HEK293 (cell line): Measurements from ENCODE around the gene PJA2.

Experiments
- CTCF ChIA-PET: fragments of 350-600 bp; formaldehyde crosslinking; extraction: SDS; loops from one replicate; lab custom pipeline; 2021; ENCODE audit warnings: antibody characterized with exemption; lab: Yijun Ruan, JAX
- POLR2A ChIA-PET: fragments of 300-600 bp; formaldehyde crosslinking; extraction: SDS; loops from one replicate; lab custom pipeline; 2020; ENCODE audit warnings: antibody characterized with exemption, inconsistent platforms; lab: Yijun Ruan, JAX
- H3K27ac ChIP-seq: fragments of 200-500 bp; sonication (Bioruptor generic); 2 replicates; pipeline ENCODE4 v1.5.1; 2014; ENCODE audit warnings: low read depth, low read length, control low read depth, inconsistent platforms; ENCODE audit errors: extremely low read depth
- H3K36me3 ChIP-seq, 2 experiments: fragments of 200-500 bp in 1 of 2; sonication (Bioruptor generic) in 1 of 2; 1 replicate in 1 of 2; 2 replicates in 1 of 2; pipeline ENCODE4 v1.5.1; 2014 to 2017; ENCODE audit warnings: inconsistent platforms in 2 of 2, low read length in 2 of 2; ENCODE audit not compliant: control insufficient read depth in 2 of 2, insufficient read depth in 1 of 2
- H3K4me1 ChIP-seq: fragments of 200-500 bp; sonication (Bioruptor generic); 2 replicates; pipeline ENCODE4 v1.5.1; 2014; ENCODE audit warnings: mild to moderate bottlenecking, low read length, inconsistent platforms; ENCODE audit not compliant: control insufficient read depth, insufficient read depth
- H3K4me3 ChIP-seq: 2 replicates; pipeline ENCODE4 v1.5.1; 2011; ENCODE audit warnings: low read depth, mild to moderate bottlenecking, control low read depth, low read length, moderate library complexity
- H3K9me3 ChIP-seq: fragments of 200-500 bp; sonication (Bioruptor generic); 2 replicates; pipeline ENCODE4 v1.5.1; 2014; ENCODE audit warnings: low read depth, low read length, inconsistent platforms; ENCODE audit not compliant: control insufficient read depth, insufficient read depth
- GLI4 ChIP-seq: fragments of 450-650 bp; formaldehyde crosslinking; IDR thresholded peaks from 2 replicates; pipeline ENCODE4 v1.5.1; 2016; ENCODE audit warnings: missing biosample characterization, missing genetic modification characterization
- GLIS2 ChIP-seq: fragments of 450-650 bp; formaldehyde crosslinking; IDR thresholded peaks from 2 replicates; pipeline ENCODE4 v1.5.1; 2016; ENCODE audit warnings: missing biosample characterization, missing genetic modification characterization
- HOXC10 ChIP-seq: sonication (generic); formaldehyde crosslinking; IDR thresholded peaks from 2 replicates; pipeline ENCODE4 v1.8.1; 2023; ENCODE audit warnings: mild to moderate bottlenecking, missing genetic modification reagents
- INSM2 ChIP-seq: fragments of 450-650 bp; formaldehyde crosslinking; IDR thresholded peaks from 2 replicates; pipeline ENCODE4 v1.5.1; 2016; ENCODE audit warnings: missing biosample characterization, missing genetic modification characterization
- MEIS1 ChIP-seq: sonication (generic); formaldehyde crosslinking; IDR thresholded peaks from 2 replicates; pipeline ENCODE4 v1.8.1; 2022; ENCODE audit warnings: missing genetic modification reagents, mild to moderate bottlenecking, borderline replicate concordance
- MYNN ChIP-seq: fragments of 450-650 bp; formaldehyde crosslinking; IDR thresholded peaks from 2 replicates; pipeline ENCODE4 v1.5.1; 2016; ENCODE audit warnings: missing biosample characterization, missing genetic modification characterization, borderline replicate concordance
- MZF1 ChIP-seq: fragments of 450-650 bp; formaldehyde crosslinking; IDR thresholded peaks from 2 replicates; pipeline ENCODE4 v1.5.1; 2017; ENCODE audit warnings: missing biosample characterization, missing genetic modification characterization, borderline replicate concordance
- RBAK ChIP-seq: fragments of 450-650 bp; formaldehyde crosslinking; IDR thresholded peaks from 2 replicates; pipeline ENCODE4 v1.5.1; 2016; ENCODE audit warnings: missing biosample characterization, missing genetic modification characterization
- ZBTB17 ChIP-seq: fragments of 450-650 bp; formaldehyde crosslinking; IDR thresholded peaks from 2 replicates; pipeline ENCODE4 v1.5.1; 2016; ENCODE audit warnings: missing biosample characterization, missing genetic modification characterization
- ZBTB48 ChIP-seq: fragments of 450-650 bp; formaldehyde crosslinking; IDR thresholded peaks from 2 replicates; pipeline ENCODE4 v1.5.1; 2016; ENCODE audit warnings: missing biosample characterization, missing genetic modification characterization
- ZFP3 ChIP-seq: fragments of 450-650 bp; formaldehyde crosslinking; IDR thresholded peaks from 2 replicates; pipeline ENCODE4 v1.5.1; 2016; ENCODE audit warnings: low read depth, missing biosample characterization, missing genetic modification characterization
- ZFP37 ChIP-seq: fragments of 450-650 bp; formaldehyde crosslinking; IDR thresholded peaks from 2 replicates; pipeline ENCODE4 v1.5.1; 2016; ENCODE audit warnings: missing biosample characterization, missing genetic modification characterization
- ZNF184 ChIP-seq: fragments of 450-650 bp; IDR thresholded peaks from 2 replicates; pipeline ENCODE4 v1.5.1; 2018; ENCODE audit warnings: missing biosample characterization, mild to moderate bottlenecking, missing genetic modification characterization
- ZNF302 ChIP-seq: fragments of 450-650 bp; formaldehyde crosslinking; IDR thresholded peaks from 2 replicates; pipeline ENCODE4 v1.5.1; 2016; ENCODE audit warnings: missing biosample characterization, missing genetic modification characterization, low read depth
- ZNF677 ChIP-seq: fragments of 450-650 bp; IDR thresholded peaks from 2 replicates; pipeline ENCODE4 v1.5.0; 2018; ENCODE audit warnings: missing biosample characterization, mild to moderate bottlenecking, missing genetic modification characterization, moderate library complexity
- ZNF76 ChIP-seq: fragments of 450-650 bp; formaldehyde crosslinking; IDR thresholded peaks from 2 replicates; pipeline ENCODE4; 2016; ENCODE audit warnings: low read depth, missing biosample characterization, missing genetic modification characterization, borderline replicate concordance
- ZNF830 ChIP-seq: fragments of 450-650 bp; IDR thresholded peaks from 2 replicates; pipeline ENCODE4 v1.5.0; 2018; ENCODE audit warnings: missing biosample characterization, missing genetic modification characterization, low read depth, mild to moderate bottlenecking, moderate library complexity
- TF ChIP-seq, protein P1 (sequence below): fragments of 450-650 bp; formaldehyde crosslinking; optimal IDR thresholded peaks from 2 replicates; pipeline ENCODE3; 2016; ENCODE audit warnings: missing biosample characterization, mild to moderate bottlenecking, missing genetic modification characterization
- TF ChIP-seq, protein P2 (sequence below): fragments of 450-650 bp; formaldehyde crosslinking; IDR thresholded peaks from 2 replicates; pipeline ENCODE4 v1.5.1; 2016; ENCODE audit warnings: missing biosample characterization, missing genetic modification characterization

Gene PJA2

GRCh38 chr5:109325456-109325855 lies 84.3 kb downstream of the PJA2 start:
- Histone ChIP-seq H3K9me3 (no peaks in the 10 kb centered on the region), H3K4me1 (no peaks in the 10 kb centered on the region), H3K4me3 (no peak overlapping the region), H3K36me3 (no peaks in the 10 kb centered on the region), H3K27ac (no peak overlapping the region)
- ChIA-PET POLR2A (no interaction called here), CTCF (interaction anchor here (0.6 to 0.7 kb wide), 2 partner anchors 8 to 512 kb away, joined by 3 to 6 read pairs; no protein-coding TSS in a partner anchor)
- TF ChIP-seq ZNF302 (no peak), ZNF76 (tag by site-specific recombination) (no peak), ZNF830 (tag by site-specific recombination) (no peak), GLIS2 (tag by site-specific recombination) (no peak), ZFP3 (tag by site-specific recombination) (no peak), ZBTB17 (no peak), INSM2 (no peak), GLI4 (no peak), RBAK (no peak), ZBTB48 (no peak)
- TF ChIP-seq, protein P1, sequence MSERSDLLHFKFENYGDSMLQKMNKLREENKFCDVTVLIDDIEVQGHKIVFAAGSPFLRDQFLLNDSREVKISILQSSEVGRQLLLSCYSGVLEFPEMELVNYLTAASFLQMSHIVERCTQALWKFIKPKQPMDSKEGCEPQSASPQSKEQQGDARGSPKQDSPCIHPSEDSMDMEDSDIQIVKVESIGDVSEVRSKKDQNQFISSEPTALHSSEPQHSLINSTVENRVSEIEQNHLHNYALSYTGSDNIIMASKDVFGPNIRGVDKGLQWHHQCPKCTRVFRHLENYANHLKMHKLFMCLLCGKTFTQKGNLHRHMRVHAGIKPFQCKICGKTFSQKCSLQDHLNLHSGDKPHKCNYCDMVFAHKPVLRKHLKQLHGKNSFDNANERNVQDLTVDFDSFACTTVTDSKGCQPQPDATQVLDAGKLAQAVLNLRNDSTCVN (tag by site-specific recombination) = no peak

DNA sequence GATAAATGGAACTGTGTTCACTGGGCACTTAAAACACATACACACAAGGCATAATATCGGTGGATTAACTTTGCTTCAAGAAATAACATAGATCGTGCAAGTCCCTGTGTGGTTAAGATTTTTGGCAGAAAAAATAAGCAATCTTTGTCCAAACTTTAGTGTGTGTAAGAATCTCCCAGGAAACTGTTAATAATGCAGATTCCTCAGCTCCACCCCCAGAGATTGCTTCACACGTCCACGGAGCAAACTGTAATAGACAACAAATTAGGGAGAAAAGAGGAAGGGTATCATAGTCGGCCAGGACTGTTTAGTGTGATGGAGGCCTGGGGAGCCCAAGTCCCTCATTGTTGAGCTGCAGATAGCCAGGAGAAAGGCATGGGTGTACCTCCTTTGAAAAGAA lies 84.8 kb downstream of the PJA2 start:
- ChIA-PET CTCF (no interaction called here), POLR2A (no interaction called here)
- H3K4me3 ChIP-seq = no peak overlapping the region
- no peaks in the 10 kb centered on the region for H3K36me3 ChIP-seq
- no peaks in the 10 kb centered on the region for H3K4me1 ChIP-seq
- no peak overlapping the region for H3K27ac ChIP-seq
- H3K9me3 ChIP-seq = no peaks in the 10 kb centered on the region
- TF ChIP-seq MYNN (tag by site-specific recombination) = no peak
- TF ChIP-seq, protein P2, sequence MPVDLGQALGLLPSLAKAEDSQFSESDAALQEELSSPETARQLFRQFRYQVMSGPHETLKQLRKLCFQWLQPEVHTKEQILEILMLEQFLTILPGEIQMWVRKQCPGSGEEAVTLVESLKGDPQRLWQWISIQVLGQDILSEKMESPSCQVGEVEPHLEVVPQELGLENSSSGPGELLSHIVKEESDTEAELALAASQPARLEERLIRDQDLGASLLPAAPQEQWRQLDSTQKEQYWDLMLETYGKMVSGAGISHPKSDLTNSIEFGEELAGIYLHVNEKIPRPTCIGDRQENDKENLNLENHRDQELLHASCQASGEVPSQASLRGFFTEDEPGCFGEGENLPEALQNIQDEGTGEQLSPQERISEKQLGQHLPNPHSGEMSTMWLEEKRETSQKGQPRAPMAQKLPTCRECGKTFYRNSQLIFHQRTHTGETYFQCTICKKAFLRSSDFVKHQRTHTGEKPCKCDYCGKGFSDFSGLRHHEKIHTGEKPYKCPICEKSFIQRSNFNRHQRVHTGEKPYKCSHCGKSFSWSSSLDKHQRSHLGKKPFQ (tag by site-specific recombination) = no peak
- TF ChIP-seq ZNF677 (tag by site-specific recombination) = no peak
- TF ChIP-seq HOXC10 (CRISPR knock-in tag) = no peak

GRCh38 chr5:109324351-109324750 lies 85.4 kb downstream of the PJA2 start:
- POLR2A ChIA-PET = no interaction called here

More at GRCh38 chr5:109324351-109324750, 85.4 kb downstream of the PJA2 start:
- Histone ChIP-seq H3K4me3 (no peak overlapping the region), H3K36me3 (no peaks in the 10 kb centered on the region), H3K27ac (no peak overlapping the region), H3K4me1 (no peaks in the 10 kb centered on the region), H3K9me3 (no peaks in the 10 kb centered on the region)
- CTCF ChIA-PET = no interaction called here
- TF ChIP-seq ZNF184 (tag by site-specific recombination) (no peak), ZFP37 (tag by site-specific recombination) (no peak), MEIS1 (CRISPR knock-in tag) (no peak), MZF1 (tag by site-specific recombination) (no peak)
